Measurements from ENCODE around the gene COA7. TPM values are rescaled to one million over a fixed set of nuclear protein-coding genes. Genes with fewer than 3 reads are reported as not detected.

The COA7 gene
- total and polyA plus RNA-seq, 2 donors from 2014 or later, result 12.2 to 19.1 TPM

DNA sequence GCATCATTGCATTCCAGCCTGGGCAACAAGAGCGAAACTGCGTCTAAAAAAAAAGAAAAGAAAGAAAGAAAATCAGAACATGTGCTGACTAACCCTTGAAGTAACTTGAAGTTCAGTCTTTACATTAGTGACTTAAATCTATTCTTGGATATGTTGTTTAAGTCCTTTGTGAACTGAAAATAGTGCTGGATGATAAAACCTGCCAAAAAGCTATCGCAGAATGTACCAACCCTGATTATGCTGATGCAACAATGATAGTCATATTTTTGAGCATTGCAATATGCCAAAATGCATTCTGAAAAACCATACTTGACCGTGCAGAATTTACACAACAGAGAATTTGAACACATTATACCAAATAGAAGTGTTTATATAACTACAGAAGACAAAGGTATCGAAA is 34.4 kb downstream of the COA7 start:
- Histone ChIP-seq H3K9me3 (ENCODE audit: control insufficient read depth in 2 of 3, insufficient read depth in 1 of 3, low read length in 3 of 3) (no peaks in the 10 kb centered on the region), H3K36me3 (ENCODE audit: control insufficient read depth in 2 of 3, insufficient read depth in 3 of 3, low read length in 3 of 3) (no peaks in the 10 kb centered on the region), H3K9ac (ENCODE audit: low read length in 3 of 3) (no peak overlapping the region), H3K4me3 (ENCODE audit: low read length in 3 of 3) (no peak overlapping the region), H3K27ac (ENCODE audit: low read depth in 2 of 2, low read length in 2 of 2) (no peak overlapping the region), H3K27me3 (ENCODE audit: control insufficient read depth, insufficient read depth, low read length) (no peaks in the 10 kb centered on the region), H3K4me1 (ENCODE audit: control insufficient read depth in 2 of 3, insufficient read depth in 2 of 3, low read depth in 1 of 3, low read length in 3 of 3) (no peaks in the 10 kb centered on the region)
- FAIRE-seq, result no peak
- DNase-seq, result no peak
- TF ChIP-seq, protein P1, sequence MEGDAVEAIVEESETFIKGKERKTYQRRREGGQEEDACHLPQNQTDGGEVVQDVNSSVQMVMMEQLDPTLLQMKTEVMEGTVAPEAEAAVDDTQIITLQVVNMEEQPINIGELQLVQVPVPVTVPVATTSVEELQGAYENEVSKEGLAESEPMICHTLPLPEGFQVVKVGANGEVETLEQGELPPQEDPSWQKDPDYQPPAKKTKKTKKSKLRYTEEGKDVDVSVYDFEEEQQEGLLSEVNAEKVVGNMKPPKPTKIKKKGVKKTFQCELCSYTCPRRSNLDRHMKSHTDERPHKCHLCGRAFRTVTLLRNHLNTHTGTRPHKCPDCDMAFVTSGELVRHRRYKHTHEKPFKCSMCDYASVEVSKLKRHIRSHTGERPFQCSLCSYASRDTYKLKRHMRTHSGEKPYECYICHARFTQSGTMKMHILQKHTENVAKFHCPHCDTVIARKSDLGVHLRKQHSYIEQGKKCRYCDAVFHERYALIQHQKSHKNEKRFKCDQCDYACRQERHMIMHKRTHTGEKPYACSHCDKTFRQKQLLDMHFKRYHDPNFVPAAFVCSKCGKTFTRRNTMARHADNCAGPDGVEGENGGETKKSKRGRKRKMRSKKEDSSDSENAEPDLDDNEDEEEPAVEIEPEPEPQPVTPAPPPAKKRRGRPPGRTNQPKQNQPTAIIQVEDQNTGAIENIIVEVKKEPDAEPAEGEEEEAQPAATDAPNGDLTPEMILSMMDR (IDR thresholded peaks at IDR 0.05; ENCODE audit: borderline replicate concordance, extremely low read depth, insufficient read depth), result no peak
- intact Hi-C loops (cut with DNase I), result no loop called here

DNA sequence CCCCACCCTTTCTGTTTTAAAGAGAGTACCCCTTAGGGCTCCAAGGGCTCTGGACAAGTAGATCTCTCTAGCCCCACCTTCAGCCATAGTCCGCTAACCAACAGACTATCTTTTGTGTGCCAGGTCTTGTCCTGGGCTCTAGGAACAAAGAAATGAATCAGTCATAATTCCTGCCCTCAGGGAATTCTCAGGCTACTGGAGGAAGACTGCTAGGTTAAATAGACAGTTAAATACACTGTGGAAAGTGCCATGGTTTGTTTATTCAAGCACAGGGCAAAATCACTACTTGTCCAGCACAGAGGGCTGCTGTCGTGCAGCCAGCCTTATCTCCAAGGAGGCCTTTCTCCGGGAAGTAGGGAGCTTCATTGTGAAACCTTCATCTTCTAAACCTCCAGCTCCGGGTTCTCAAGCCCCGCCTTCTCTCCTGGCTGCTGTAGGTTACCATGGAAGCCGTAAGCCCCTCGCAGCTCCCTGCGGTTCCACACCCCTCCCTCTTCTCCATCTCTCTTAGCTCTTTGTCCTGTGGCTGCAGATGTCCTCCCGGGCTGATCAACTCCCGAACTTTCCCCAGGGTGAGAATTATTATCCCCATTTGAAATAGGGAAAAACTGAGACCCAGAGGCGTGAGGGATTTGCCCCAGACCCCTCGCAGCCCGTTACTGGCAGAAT is 35.4 kb downstream of the COA7 start:
- no peak for FAIRE-seq
- no peak overlapping the region for H3K27ac ChIP-seq (ENCODE audit: low read depth in 2 of 2, low read length in 2 of 2)

DNA sequence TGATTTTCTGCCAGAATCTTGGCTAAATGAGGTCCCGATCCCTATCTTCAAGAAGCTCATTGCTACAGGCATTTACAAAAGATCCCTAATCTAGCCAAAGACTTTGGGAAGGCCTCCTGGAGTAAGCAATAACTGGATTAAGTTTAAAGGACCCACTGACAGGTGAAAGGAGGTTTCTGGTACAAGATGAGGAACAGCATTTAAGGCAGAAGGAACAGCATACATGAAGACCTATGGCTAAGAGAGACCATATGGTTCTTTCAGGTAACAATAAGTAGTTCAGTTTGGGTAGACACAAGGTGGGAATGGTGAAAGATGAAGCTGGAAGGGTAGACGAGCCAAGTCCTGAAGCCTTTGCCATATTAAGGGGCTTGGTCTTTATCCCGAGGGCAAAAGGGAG is 37.3 kb downstream of the COA7 start:
- H3K9ac ChIP-seq (ENCODE audit: low read length in 3 of 3), result no peak overlapping the region
- intact Hi-C loops (cut with DNase I), result no loop called here

More for the DNA sequence above, 35.4 kb downstream of the COA7 start:
- no peaks in the 10 kb centered on the region for H3K36me3 ChIP-seq (ENCODE audit: control insufficient read depth in 2 of 3, insufficient read depth in 3 of 3, low read length in 3 of 3)
- H3K4me1 ChIP-seq (ENCODE audit: control insufficient read depth in 2 of 3, insufficient read depth in 2 of 3, low read depth in 1 of 3, low read length in 3 of 3), result no peaks in the 10 kb centered on the region
- H3K9ac ChIP-seq (ENCODE audit: low read length in 3 of 3), result no peak overlapping the region
- no peaks in the 10 kb centered on the region for H3K27me3 ChIP-seq (ENCODE audit: control insufficient read depth, insufficient read depth, low read length)
- TF ChIP-seq, protein P1 (IDR thresholded peaks at IDR 0.05; ENCODE audit: borderline replicate concordance, extremely low read depth, insufficient read depth), result no peak
- H3K4me3 ChIP-seq (ENCODE audit: low read length in 3 of 3), result peak overlapping the region in 1 of 3 donors; percentile 8
- intact Hi-C loops (cut with DNase I), result no loop called here
- no peaks in the 10 kb centered on the region for H3K9me3 ChIP-seq (ENCODE audit: control insufficient read depth in 2 of 3, insufficient read depth in 1 of 3, low read length in 3 of 3)
- DNase-seq, result peak in 4 of 5 donors; percentile 32 to 60 (median 40)

More for the DNA sequence above, 37.3 kb downstream of the COA7 start:
- no peaks in the 10 kb centered on the region for H3K36me3 ChIP-seq (ENCODE audit: control insufficient read depth in 2 of 3, insufficient read depth in 3 of 3, low read length in 3 of 3)
- TF ChIP-seq, protein P1 (IDR thresholded peaks at IDR 0.05; ENCODE audit: borderline replicate concordance, extremely low read depth, insufficient read depth), result no peak
- no peaks in the 10 kb centered on the region for H3K9me3 ChIP-seq (ENCODE audit: control insufficient read depth in 2 of 3, insufficient read depth in 1 of 3, low read length in 3 of 3)
- H3K4me3 ChIP-seq (ENCODE audit: low read length in 3 of 3), result no peak overlapping the region
- no peaks in the 10 kb centered on the region for H3K4me1 ChIP-seq (ENCODE audit: control insufficient read depth in 2 of 3, insufficient read depth in 2 of 3, low read depth in 1 of 3, low read length in 3 of 3)
- DNase-seq (no peak), FAIRE-seq (no peak)
- H3K27me3 ChIP-seq (ENCODE audit: control insufficient read depth, insufficient read depth, low read length), result no peaks in the 10 kb centered on the region
- H3K27ac ChIP-seq (ENCODE audit: low read depth in 2 of 2, low read length in 2 of 2), result no peak overlapping the region

Measured in kidney (tissue), 14 donors.